NCI-H774 (cell line): ENCODE data around the gene PCDHGA4.
"Not testable (repeated sequence)": the region's sequence is repeated elsewhere in the genome, so short reads cannot be mapped to it uniquely, and the experiment has no call there.

ENCODE experiments used
- DNase-seq: peaks from one replicate; lab custom pipeline; 2025; lab: John Stamatoyannopoulos, UW

The PCDHGA4 gene

DNA sequence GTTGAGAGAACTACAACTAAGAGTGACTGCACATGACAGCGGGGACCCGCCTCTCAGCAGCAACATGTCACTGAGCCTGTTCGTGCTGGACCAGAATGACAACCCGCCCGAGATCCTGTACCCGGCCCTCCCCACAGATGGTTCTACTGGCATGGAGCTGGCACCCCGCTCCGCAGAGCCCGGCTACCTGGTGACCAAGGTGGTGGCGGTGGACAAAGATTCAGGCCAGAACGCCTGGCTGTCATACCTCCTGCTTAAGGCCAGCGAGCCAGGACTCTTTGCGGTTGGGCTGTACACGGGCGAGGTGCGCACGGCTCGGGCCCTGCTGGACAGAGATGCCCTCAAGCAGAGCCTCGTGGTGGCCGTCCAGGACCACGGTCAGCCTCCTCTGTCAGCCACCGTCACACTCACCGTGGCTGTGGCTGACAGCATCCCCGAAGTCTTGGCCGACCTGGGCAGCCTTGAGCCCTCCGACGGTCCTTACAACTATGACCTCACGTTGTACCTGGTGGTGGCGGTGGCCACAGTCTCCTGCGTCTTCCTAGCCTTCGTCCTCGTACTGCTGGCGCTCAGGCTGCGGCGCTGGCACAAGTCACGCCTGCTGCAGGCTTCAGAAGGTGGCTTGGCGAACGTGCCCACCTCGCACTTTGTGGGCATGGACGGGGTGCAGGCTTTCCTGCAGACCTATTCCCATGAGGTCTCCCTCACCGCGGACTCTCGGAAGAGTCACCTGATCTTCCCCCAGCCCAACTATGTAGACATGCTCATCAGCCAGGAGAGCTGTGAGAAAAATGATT is 29.8 kb downstream of the PCDHGA4 start:
- DNase-seq = no peak

DNA sequence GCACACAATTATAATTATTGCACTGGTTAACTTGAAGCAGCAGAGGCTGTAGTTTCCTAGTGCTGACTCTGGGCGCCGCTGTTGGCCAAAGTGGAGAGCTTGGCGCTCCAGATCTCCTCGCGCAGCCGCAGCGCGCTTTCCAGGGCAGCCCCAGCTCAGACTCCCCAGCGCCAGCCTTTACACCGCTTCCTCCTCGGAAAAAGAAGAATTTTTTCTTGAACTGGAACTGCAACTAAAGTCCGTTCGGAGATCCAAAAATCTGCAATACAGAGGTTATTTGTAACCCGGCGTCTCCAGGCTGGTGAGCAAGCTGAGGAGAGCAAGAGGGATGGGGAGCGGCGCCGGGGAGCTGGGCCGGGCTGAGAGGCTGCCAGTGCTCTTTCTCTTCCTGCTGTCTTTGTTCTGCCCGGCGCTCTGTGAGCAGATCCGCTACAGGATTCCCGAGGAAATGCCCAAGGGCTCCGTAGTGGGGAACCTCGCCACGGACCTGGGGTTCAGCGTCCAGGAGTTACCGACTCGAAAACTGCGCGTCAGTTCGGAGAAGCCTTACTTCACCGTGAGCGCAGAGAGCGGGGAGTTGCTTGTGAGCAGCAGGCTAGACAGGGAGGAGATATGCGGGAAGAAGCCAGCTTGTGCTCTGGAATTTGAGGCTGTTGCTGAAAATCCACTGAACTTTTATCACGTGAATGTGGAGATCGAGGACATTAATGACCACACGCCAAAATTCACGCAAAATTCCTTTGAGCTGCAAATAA is 32.9 kb downstream of the PCDHGA4 start, which contains the start of gene PCDHGB4:
Gene PCDHGB4, plus strand, starts transcription at position 142 of the 755 bp plus-strand sequence. Its CDS starts 187 bp downstream, at position 329.
- not testable (repeated sequence) for DNase-seq

DNA sequence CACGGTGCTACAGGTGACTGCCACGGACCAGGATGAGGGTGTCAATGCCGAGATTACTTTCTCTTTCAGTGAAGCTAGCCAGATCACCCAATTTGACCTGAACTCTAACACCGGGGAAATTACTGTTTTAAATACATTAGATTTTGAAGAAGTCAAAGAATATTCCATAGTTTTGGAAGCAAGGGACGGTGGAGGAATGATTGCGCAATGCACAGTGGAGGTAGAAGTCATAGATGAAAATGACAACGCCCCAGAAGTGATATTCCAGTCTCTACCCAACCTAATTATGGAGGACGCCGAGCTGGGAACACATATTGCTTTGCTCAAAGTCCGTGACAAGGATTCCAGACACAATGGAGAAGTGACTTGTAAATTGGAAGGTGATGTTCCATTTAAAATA is 33.8 kb downstream of the PCDHGA4 start:
- DNase-seq = no peak

DNA sequence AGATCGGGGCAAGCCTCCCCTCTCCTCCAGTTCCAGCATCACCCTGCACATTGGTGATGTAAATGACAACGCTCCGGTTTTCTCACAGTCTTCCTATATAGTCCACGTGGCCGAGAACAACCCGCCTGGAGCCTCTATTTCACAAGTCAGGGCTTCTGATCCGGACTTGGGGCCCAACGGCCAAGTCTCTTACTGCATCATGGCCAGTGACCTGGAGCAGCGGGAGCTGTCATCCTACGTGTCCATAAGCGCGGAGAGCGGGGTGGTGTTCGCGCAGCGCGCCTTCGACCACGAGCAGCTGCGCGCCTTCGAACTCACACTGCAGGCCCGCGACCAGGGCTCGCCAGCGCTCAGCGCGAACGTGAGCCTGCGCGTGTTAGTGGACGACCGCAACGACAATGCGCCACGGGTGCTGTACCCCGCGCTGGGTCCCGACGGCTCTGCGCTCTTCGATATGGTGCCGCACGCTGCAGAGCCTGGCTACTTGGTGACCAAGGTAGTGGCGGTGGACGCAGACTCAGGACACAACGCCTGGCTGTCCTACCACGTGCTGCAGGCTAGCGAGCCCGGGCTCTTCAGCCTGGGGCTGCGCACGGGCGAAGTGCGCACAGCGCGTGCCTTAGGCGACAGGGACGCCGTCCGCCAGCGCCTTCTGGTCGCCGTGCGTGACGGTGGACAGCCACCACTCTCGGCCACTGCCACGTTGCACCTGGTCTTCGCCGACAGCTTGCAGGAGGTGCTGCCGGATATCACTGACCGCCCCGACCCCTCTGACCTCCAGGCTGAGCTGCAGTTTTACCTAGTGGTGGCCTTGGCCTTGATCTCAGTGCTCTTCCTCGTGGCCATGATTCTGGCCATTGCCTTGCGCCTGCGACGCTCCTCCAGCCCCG is 34.6 kb downstream of the PCDHGA4 start:
- no peak for DNase-seq

DNA sequence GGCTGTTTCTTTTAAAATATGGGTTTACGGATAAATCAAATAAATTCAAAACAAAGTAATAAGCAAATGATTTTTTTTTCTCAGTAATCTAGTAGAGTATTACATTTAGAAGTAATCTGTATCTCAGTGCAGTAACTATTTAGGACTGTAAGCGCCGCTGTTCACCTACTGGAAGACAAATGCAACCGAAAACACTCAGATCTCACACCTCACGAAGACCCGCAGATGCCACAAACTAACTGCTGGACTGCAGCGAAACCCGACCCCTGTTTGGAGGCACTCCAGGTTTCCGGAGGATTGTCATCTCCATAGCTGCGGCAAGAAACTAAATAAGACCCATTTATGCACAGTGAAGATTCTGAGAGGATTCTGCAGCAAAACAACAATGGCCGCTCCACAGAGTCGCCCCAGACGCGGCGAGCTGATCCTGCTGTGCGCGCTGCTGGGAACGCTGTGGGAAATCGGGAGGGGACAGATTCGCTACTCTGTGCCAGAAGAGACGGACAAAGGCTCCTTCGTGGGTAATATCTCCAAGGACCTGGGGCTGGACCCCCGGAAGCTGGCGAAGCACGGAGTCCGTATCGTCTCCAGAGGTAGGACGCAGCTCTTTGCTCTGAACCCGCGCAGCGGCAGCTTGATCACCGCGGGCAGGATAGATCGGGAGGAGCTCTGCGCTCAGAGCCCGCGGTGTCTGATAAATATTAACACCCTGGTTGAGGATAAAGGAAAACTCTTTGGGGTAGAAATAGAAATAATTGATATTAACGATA is 37.8 kb downstream of the PCDHGA4 start, which contains the start of gene PCDHGA8:
Gene PCDHGA8, plus strand, starts transcription at position 205 of the 770 bp plus-strand sequence. Its CDS starts 181 bp downstream, at position 386.
- no peak for DNase-seq

DNA sequence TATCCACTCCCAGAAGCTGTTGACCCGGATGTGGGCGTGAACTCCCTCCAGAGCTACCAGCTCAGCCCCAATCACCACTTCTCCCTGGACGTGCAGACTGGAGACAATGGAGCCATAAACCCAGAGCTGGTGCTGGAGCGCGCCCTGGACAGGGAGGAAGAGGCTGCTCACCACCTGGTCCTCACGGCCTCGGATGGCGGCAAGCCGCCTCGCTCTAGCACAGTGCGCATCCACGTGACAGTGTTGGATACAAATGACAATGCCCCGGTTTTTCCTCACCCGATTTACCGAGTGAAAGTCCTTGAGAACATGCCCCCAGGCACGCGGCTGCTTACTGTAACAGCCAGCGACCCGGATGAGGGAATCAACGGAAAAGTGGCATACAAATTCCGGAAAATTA is 38.4 kb downstream of the PCDHGA4 start:
- no peak for DNase-seq

DNA sequence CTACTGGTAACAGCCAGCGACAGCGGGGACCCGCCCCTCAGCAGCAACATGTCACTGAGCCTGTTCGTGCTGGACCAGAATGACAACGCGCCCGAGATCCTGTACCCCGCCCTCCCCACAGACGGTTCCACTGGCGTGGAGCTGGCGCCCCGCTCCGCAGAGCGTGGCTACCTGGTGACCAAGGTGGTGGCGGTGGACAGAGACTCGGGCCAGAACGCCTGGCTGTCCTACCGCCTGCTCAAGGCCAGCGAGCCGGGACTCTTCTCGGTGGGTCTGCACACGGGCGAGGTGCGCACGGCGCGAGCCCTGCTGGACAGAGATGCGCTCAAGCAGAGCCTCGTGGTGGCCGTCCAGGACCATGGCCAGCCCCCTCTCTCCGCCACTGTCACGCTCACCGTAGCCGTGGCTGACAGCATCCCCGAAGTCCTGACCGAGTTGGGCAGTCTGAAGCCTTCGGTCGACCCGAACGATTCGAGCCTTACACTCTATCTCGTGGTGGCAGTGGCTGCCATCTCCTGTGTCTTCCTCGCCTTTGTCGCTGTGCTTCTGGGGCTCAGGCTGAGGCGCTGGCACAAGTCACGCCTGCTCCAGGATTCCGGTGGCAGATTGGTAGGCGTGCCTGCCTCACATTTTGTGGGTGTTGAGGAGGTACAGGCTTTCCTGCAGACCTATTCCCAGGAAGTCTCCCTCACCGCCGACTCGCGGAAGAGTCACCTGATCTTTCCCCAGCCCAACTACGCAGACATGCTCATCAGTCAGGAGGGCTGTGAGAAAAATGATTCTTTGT is 39.8 kb downstream of the PCDHGA4 start:
- DNase-seq = not testable (repeated sequence)

DNA sequence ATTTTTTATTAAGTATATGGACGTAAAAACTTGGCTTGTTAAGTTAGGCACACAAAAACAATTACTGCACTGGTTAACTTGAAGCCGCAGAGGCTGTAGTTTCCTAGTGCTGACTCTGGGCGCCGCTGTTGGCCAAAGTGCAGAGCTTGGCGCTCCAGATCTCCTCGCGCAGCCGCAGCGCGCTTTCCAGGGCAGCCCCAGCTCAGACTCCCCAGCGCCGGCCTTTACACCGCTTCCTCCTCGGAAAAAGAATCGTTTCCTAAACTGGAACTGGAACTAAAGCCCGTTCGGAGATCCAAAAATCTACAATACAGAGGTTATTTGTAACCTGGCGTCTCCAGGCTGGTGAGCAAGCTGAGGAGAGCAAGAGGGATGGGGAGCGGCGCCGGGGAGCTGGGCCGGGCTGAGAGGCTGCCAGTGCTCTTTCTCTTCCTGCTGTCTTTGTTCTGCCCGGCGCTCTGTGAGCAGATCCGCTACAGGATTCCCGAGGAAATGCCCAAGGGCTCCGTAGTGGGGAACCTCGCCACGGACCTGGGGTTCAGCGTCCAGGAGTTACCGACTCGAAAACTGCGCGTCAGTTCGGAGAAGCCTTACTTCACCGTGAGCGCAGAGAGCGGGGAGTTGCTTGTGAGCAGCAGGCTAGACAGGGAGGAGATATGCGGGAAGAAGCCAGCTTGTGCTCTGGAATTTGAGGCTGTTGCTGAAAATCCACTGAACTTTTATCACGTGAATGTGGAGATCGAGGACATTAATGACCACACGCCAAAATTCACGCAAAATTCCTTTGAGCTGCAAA is 43.1 kb downstream of the PCDHGA4 start, which contains the start of gene PCDHGB5:
Gene PCDHGB5, plus strand, starts transcription at position 192 of the 796 bp plus-strand sequence. Its CDS starts 181 bp downstream, at position 373.
- DNase-seq = not testable (repeated sequence)

DNA sequence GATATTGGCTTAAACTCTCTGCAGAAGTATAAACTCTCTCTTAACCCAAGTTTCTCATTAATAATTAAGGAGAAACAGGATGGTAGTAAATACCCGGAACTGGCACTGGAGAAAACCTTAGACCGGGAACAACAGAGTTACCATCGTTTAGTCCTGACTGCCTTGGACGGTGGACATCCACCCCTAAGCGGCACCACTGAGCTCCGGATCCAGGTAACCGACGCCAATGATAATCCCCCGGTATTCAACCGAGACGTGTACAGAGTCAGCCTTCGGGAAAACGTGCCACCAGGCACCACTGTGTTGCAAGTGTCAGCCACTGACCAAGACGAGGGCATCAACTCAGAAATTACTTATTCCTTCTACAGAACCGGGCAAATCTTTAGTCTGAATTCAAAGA is 43.8 kb downstream of the PCDHGA4 start:
- DNase-seq = no peak

DNA sequence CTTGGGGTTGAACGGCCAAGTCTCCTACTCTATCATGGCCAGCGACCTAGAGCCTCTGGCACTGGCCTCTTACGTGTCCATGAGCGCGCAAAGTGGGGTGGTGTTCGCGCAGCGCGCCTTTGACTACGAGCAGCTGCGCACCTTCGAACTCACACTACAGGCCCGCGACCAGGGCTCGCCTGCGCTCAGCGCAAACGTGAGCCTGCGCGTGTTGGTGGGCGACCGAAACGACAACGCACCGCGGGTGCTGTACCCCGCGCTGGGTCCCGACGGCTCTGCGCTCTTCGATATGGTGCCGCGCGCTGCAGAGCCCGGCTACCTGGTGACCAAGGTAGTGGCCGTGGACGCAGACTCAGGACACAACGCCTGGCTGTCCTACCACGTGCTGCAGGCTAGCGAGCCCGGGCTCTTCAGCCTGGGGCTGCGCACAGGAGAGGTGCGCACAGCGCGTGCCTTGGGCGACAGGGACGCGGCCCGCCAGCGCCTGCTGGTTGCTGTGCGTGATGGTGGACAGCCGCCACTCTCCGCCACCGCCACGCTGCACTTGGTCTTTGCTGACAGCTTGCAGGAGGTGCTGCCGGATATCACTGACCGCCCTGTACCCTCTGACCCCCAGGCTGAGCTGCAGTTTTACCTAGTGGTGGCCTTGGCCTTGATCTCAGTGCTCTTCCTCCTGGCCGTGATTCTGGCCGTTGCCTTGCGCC is 44.9 kb downstream of the PCDHGA4 start:
- DNase-seq = no peak

DNA sequence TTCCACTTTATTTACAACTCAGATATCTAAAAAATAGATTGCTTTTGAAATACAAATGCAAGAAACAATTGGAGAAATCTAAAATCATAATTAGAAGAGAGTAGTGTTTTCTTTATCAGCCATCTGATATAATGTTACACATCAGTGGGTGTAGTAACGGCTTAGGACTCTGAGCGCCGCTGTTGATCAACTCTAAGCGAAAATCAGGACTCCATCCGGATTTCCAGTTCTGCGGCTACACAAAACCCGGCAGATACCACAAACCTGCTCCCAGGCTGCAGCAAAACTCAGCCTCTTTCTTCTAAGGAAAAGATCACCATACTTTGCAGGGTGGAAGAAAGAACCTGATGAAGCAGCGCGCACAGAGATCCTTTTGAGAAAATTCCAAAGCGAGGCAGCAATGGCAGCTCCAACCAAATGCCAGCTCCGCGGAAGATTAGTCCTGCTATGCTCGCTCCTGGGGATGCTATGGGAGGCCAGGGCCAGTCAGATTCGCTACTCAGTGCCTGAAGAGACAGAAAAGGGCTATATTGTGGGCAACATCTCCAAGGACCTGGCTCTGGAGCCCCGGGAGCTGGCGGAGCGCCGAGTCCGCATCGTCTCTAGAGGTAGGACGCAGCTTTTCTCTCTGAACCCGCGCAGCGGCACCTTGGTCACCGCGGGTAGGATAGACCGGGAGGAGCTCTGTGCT is 47.9 kb downstream of the PCDHGA4 start, which contains the start of gene PCDHGA9:
Gene PCDHGA9, plus strand, starts transcription at position 226 of the 691 bp plus-strand sequence. Its CDS starts 175 bp downstream, at position 401.
- no peak for DNase-seq

DNA sequence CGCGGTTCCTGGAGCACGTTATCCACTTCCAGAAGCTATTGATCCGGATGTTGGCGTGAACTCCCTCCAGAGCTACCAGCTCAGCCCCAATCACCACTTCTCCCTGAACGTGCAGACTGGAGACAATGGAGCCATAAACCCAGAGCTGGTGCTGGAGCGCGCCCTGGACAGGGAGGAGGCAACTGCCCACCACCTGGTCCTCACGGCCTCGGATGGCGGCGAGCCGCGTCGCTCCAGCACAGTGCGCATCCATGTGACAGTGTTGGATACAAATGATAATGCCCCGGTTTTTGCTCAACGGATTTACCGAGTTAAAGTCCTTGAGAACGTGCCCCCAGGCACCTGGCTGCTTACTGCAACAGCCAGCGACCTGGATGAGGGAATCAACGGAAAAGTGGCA is 48.6 kb downstream of the PCDHGA4 start:
- DNase-seq = no peak
